ENCODE measurements around the gene SORT1. TPM values are rescaled to one million over a fixed set of nuclear protein-coding genes. Genes with fewer than 3 reads are reported as not detected.

The SORT1 gene
- total RNA-seq, 1 experiment from 2014 or later = 47.9 TPM

DNA sequence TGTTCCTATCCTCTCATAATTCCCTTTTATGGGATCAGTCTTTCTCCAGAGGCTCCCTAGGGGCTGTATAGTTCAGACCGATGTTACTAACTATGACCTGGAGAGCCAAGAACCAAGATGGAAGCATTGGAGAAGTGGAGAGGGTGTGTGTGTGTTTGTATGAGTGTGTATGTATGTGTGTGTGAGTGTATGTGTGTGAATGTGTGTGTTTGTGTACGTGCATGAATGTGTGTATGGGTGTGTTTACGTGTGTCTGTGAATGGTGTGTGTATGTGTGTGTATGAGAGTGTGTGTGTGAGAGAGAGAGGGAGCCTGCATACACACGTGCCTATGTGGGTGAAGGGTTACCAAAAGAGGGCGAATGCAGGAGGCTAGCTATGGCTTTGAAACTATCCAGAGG is 95.8 kb downstream of the SORT1 start:
- no peak overlapping the region for H2AK5ac ChIP-seq (ENCODE audit: insufficient read length, low read length)
- no peaks in the 10 kb centered on the region for H4K20me1 ChIP-seq (ENCODE audit: control insufficient read depth, insufficient read depth, insufficient read length)
- H4K91ac ChIP-seq (ENCODE audit: insufficient read length, low read depth, low read length) = no peak overlapping the region
- no peaks in the 10 kb centered on the region for H3K9me3 ChIP-seq (ENCODE audit: control insufficient read depth, low read depth, low read length)
- H2BK20ac ChIP-seq (ENCODE audit: low read depth, low read length, poor library complexity, severe bottlenecking) = no peak overlapping the region
- H2AFZ ChIP-seq (ENCODE audit: low read length) = no peak overlapping the region
- H3K18ac ChIP-seq (ENCODE audit: insufficient read length, low read depth, low read length) = no peak overlapping the region
- no peak overlapping the region for H2BK5ac ChIP-seq (ENCODE audit: insufficient read length, low read length)
- no peaks in the 10 kb centered on the region for H3K79me1 ChIP-seq (ENCODE audit: insufficient read depth, low read depth, low read length, poor library complexity, severe bottlenecking)
- no peak overlapping the region for H3K27ac ChIP-seq (ENCODE audit: insufficient read length, low read depth, low read length)
- Mint-ChIP-seq H3K4me1 (peaks cover 20 to 22% of the 10 kb centered on the region in 2 experiments), H3K4me3 (no peak overlapping the region), H3K27ac (no peak overlapping the region), H3K27me3 (ENCODE audit: low read depth) (no peaks in the 10 kb centered on the region), H3K9me3 (no peaks in the 10 kb centered on the region), H3K36me3 (ENCODE audit: insufficient read depth in 1 of 3, low read depth in 3 of 3) (no peaks in the 10 kb centered on the region)
- no peaks in the 10 kb centered on the region; the same call in 1 of the 2 replicates for H3K4me1 ChIP-seq (ENCODE audit: insufficient read depth, low read length)
- H3K79me2 ChIP-seq (ENCODE audit: insufficient read depth, low read length) = no peaks in the 10 kb centered on the region
- no peaks in the 10 kb centered on the region for H3K23me2 ChIP-seq (ENCODE audit: insufficient read length, low read depth, low read length, poor library complexity, severe bottlenecking)
- H3K9ac ChIP-seq (ENCODE audit: extremely low read depth, insufficient read length, low read length) = no peak overlapping the region
- no peaks in the 10 kb centered on the region for H3K27me3 ChIP-seq (ENCODE audit: insufficient read depth, low read length)
- H3K56ac ChIP-seq (ENCODE audit: insufficient read length, low read depth, low read length) = no peak overlapping the region
- H3T11ph ChIP-seq (ENCODE audit: low read length) = no peak overlapping the region
- H2BK120ac ChIP-seq (ENCODE audit: low read depth, low read length, poor library complexity, severe bottlenecking) = no peak overlapping the region
- no peak for DNase-seq
- H4K8ac ChIP-seq (replicated peaks; ENCODE audit: insufficient read length, low read depth, low read length) = no peak overlapping the region
- 100% methylated on average over 2 of the region's 5 CpGs for WGBS (ENCODE audit: extremely low coverage, insufficient read length, low lambda C conversion rate)
- H3K14ac ChIP-seq (ENCODE audit: insufficient read depth, low read length) = no peak overlapping the region
- no peak overlapping the region for H3K4me2 ChIP-seq (ENCODE audit: insufficient read depth, insufficient read length, low read length)
- H2BK12ac ChIP-seq (ENCODE audit: insufficient read length, low read depth, low read length) = no peak overlapping the region
- no peak overlapping the region for H4K5ac ChIP-seq (ENCODE audit: insufficient read length, low read depth, low read length)
- H3K23ac ChIP-seq (ENCODE audit: insufficient read length, low read depth, low read length) = no peak overlapping the region
- TF ChIP-seq, protein P1, sequence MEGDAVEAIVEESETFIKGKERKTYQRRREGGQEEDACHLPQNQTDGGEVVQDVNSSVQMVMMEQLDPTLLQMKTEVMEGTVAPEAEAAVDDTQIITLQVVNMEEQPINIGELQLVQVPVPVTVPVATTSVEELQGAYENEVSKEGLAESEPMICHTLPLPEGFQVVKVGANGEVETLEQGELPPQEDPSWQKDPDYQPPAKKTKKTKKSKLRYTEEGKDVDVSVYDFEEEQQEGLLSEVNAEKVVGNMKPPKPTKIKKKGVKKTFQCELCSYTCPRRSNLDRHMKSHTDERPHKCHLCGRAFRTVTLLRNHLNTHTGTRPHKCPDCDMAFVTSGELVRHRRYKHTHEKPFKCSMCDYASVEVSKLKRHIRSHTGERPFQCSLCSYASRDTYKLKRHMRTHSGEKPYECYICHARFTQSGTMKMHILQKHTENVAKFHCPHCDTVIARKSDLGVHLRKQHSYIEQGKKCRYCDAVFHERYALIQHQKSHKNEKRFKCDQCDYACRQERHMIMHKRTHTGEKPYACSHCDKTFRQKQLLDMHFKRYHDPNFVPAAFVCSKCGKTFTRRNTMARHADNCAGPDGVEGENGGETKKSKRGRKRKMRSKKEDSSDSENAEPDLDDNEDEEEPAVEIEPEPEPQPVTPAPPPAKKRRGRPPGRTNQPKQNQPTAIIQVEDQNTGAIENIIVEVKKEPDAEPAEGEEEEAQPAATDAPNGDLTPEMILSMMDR (conservative IDR thresholded peaks at IDR 0.05) = no peak
- H2BK15ac ChIP-seq (ENCODE audit: low read depth, low read length) = no peak overlapping the region
- no peak overlapping the region for H3K4ac ChIP-seq (ENCODE audit: low read depth, low read length)
